Measurements from ENCODE around the gene GAS2L1.

DNA sequence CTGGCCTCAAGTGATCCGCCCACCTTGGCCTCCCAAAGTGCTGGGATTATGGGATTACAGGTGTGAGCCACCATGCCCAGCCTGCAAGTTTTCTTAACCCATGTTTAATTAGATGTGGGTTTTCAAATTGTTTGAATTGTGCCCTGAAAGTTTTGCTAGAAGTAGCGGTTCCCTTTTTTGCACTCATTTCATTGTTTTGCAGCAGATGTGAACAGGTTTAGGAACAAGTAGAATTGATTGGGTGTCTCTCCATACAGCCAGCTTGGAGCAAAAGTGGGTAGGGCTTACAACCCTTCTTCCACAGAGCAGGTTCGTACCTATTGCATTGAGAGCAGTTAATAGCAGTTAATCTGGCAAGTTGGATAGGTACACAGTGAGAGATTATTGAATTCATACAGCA lies 22.3 kb upstream of the GAS2L1 start:
- TF ChIP-seq, protein P1, sequence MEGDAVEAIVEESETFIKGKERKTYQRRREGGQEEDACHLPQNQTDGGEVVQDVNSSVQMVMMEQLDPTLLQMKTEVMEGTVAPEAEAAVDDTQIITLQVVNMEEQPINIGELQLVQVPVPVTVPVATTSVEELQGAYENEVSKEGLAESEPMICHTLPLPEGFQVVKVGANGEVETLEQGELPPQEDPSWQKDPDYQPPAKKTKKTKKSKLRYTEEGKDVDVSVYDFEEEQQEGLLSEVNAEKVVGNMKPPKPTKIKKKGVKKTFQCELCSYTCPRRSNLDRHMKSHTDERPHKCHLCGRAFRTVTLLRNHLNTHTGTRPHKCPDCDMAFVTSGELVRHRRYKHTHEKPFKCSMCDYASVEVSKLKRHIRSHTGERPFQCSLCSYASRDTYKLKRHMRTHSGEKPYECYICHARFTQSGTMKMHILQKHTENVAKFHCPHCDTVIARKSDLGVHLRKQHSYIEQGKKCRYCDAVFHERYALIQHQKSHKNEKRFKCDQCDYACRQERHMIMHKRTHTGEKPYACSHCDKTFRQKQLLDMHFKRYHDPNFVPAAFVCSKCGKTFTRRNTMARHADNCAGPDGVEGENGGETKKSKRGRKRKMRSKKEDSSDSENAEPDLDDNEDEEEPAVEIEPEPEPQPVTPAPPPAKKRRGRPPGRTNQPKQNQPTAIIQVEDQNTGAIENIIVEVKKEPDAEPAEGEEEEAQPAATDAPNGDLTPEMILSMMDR (IDR thresholded peaks at IDR 0.05) = no peak
- TF ChIP-seq POLR2A (IDR thresholded peaks at IDR 0.05) (no peak), POLR2AphosphoS5 (IDR thresholded peaks at IDR 0.05) (no peak)
